ES-I3 (cell line): ENCODE data around the gene TRDN.
"Not testable (repeated sequence)": the region's sequence is repeated elsewhere in the genome, so short reads cannot be mapped to it uniquely, and the experiment has no call there.

ENCODE experiments used
- H3K36me3 ChIP-seq: 2 replicates; pipeline ENCODE4 v1.6.1; 2013; ENCODE audit warnings: mild to moderate bottlenecking, low read length, control low read depth, moderate library complexity; ENCODE audit not compliant: insufficient read depth
- H3K4me1 ChIP-seq: 2 replicates; pipeline ENCODE4 v1.6.1; 2013; ENCODE audit warnings: mild to moderate bottlenecking, control low read depth, low read length; ENCODE audit not compliant: insufficient read depth
- H3K9ac ChIP-seq: 2 replicates; pipeline ENCODE4 v1.6.1; 2013; ENCODE audit warnings: low read depth, mild to moderate bottlenecking, low read length, moderate library complexity
- H3K9me3 ChIP-seq: 2 replicates; pipeline ENCODE4 v1.6.1; 2013; ENCODE audit warnings: mild to moderate bottlenecking, low read length, moderate library complexity; ENCODE audit not compliant: control insufficient read depth, insufficient read depth

The TRDN gene

GRCh38 chr6:123333000-123333756, 303.6 kb downstream of the TRDN start:
- no peaks in the 10 kb centered on the region for H3K4me1 ChIP-seq

DNA sequence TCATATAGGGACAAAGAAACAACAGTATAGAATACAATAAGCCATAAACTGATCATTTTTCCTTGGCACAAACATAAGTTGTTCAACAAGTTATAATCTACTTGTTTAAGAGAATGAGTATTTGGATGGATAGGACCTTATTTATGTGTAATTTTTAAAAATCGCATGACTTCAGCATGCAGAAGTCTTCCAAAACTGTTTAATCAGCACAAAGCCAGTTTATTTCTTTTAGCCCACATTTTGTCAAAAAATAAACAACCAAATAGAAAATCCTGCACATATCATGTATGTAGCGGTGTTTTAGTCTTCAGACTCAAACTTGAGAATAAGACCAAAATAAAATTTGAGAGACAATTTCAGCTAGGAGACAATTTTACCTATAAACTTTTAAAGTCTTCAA, 304.7 kb downstream of the TRDN start:
- Histone ChIP-seq H3K4me1 (no peaks in the 10 kb centered on the region), H3K9ac (no peak overlapping the region), H3K36me3 (no peaks in the 10 kb centered on the region), H3K9me3 (no peaks in the 10 kb centered on the region)

More at GRCh38 chr6:123333000-123333756, 303.6 kb downstream of the TRDN start:
- no peaks in the 10 kb centered on the region for H3K9me3 ChIP-seq
- H3K36me3 ChIP-seq: no peaks in the 10 kb centered on the region
- no peak overlapping the region for H3K9ac ChIP-seq

- H3K4me1 ChIP-seq: no peaks in the 10 kb centered on the region
- no peak overlapping the region for H3K9ac ChIP-seq
- H3K36me3 ChIP-seq: no peaks in the 10 kb centered on the region
- no peaks in the 10 kb centered on the region for H3K9me3 ChIP-seq
Measured at GRCh38 chr6:123329337-123329736, 307.4 kb downstream of the TRDN start.

GRCh38 chr6:123323452-123324329, 313.1 kb downstream of the TRDN start:
- H3K9me3 ChIP-seq: no peaks in the 10 kb centered on the region
- H3K4me1 ChIP-seq: no peaks in the 10 kb centered on the region
- no peaks in the 10 kb centered on the region for H3K36me3 ChIP-seq
- no peak overlapping the region for H3K9ac ChIP-seq

DNA sequence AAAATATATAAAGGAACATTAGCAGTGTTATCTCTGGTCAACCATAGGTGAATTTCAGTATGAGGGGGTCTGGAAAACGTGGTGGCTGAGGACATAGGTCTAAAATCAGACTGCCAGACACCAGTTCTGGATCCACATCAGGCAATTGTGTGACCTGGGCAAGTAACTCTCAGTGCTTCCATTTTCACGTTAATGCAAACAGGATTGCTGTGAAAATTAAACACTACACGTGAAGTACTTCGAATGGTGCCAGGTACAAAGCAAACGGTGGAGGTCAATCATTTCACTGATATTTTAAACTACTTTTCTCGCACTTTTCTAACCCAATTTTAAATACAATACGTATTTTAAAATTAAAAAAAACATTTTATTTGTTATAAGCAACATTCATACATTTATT, 315.7 kb downstream of the TRDN start:
- no peak overlapping the region for H3K9ac ChIP-seq
- H3K4me1 ChIP-seq: no peaks in the 10 kb centered on the region
- no peaks in the 10 kb centered on the region for H3K9me3 ChIP-seq
- no peaks in the 10 kb centered on the region for H3K36me3 ChIP-seq

- Histone ChIP-seq H3K36me3 (no peaks in the 10 kb centered on the region), H3K9ac (no peak overlapping the region), H3K4me1 (no peaks in the 10 kb centered on the region), H3K9me3 (no peaks in the 10 kb centered on the region)
Measured at GRCh38 chr6:123316733-123317323, 319.9 kb downstream of the TRDN start.

DNA sequence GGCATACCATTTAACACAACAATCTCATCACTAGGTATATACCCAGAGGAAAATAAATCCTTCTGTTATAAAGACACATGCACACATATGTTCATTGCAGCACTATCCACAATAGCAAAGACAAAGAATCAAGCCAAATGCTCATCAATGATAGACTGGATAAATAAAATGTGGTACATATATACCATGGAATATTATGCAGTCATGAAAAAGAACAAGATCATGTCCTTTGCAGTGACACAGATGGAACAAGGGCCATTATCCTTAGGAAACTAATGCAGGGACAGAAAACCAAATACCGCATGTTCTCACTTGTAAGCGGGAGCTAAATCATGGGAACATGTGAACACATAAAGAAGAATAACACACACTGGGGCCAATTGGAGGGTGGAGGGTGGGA, 322.3 kb downstream of the TRDN start:
- not testable (repeated sequence) for H3K9me3 ChIP-seq, H3K9ac ChIP-seq

DNA sequence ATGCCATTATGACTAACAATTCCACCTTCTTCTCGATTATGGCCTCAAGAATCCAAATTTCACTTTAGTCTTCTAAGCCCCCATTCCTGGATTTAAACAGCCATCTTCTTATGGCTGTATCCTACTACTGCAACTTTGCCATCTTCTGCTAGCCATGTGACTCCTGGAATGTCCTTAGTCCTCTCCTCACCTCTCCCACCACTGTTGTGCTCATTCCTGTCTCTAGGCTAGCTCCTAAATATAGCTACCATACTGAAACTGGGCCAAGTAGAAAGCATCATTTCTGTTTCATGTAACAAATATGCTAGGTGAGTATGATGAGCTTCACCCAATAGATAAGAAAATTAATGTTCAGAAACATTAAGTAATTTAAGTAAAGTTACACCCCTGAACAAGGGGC, 327.6 kb downstream of the TRDN start:
- Histone ChIP-seq H3K36me3 (no peaks in the 10 kb centered on the region), H3K9me3 (no peaks in the 10 kb centered on the region), H3K9ac (no peak overlapping the region), H3K4me1 (no peaks in the 10 kb centered on the region)

More for the DNA sequence above, 322.3 kb downstream of the TRDN start:
- H3K36me3 ChIP-seq, H3K4me1 ChIP-seq: not testable (repeated sequence)

DNA sequence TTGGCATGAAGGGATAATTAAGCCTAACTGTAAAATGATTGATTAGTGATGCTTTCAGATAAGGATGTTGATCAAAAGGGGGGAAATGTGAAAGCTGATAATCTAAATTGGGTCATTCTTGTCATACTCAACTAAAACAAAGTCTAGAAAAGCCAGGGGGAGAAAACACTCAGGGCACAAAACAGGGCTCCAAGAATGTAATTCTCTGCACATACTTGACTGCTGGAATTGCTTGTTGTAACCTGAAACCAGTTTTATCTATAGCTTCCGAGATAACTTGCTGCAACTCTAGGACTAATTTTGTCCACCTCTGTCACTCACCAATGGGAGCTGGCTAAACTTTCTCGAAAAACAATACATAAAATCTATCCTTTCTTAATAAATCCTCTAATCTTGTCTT, 330.4 kb downstream of the TRDN start:
- Histone ChIP-seq H3K36me3 (no peaks in the 10 kb centered on the region), H3K4me1 (no peaks in the 10 kb centered on the region), H3K9me3 (no peaks in the 10 kb centered on the region), H3K9ac (no peak overlapping the region)

DNA sequence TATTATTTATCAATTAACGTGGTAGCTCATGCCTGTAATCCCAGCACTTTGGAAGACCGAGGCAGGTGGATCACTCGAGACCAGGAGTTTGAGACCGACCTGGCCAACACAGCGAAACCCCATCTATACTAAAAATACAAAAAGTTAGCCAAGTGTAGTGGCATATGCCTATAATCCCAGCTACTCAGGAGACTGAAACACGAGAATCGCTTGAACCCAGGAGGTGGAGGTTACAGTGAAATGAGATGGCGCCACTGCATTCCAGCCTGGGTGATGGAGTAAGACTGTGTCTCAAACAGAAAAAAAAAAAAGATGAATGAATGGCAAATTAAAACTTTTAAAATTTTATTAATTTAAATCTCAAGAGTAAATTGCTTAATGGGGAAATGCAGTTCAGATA, 341.1 kb downstream of the TRDN start:
- Histone ChIP-seq H3K4me1 (no peaks in the 10 kb centered on the region), H3K9ac (no peak overlapping the region), H3K9me3 (no peaks in the 10 kb centered on the region), H3K36me3 (no peaks in the 10 kb centered on the region)

GRCh38 chr6:123295181-123295580, 341.6 kb downstream of the TRDN start:
- Histone ChIP-seq H3K4me1 (no peaks in the 10 kb centered on the region), H3K9me3 (no peaks in the 10 kb centered on the region), H3K9ac (no peak overlapping the region), H3K36me3 (no peaks in the 10 kb centered on the region)

DNA sequence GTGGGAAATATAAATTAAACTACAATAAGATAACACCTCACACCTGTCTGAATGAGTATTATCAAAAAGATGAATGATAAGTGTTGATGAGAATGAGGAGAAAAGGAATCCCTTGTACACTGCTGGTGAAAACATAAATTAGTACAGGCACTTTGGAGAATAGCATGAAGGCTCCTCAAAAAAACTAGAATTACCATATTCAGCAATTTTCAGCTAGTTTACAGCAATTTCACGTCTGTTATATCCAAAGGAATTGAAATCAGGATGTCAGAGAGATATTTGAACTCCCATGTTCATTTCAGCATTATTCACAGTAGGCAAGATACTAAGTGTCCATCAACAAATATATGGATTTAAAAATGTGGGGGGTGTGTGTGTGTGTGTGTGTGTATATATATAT, 348.1 kb downstream of the TRDN start:
- Histone ChIP-seq H3K9me3 (no peaks in the 10 kb centered on the region), H3K9ac (no peak overlapping the region), H3K36me3 (no peaks in the 10 kb centered on the region)

GRCh38 chr6:123276546-123276980, 360.2 kb downstream of the TRDN start:
- Histone ChIP-seq H3K9me3 (no peaks in the 10 kb centered on the region), H3K9ac (no peak overlapping the region)

More for the DNA sequence above, 348.1 kb downstream of the TRDN start:
- no peaks in the 10 kb centered on the region for H3K4me1 ChIP-seq

DNA sequence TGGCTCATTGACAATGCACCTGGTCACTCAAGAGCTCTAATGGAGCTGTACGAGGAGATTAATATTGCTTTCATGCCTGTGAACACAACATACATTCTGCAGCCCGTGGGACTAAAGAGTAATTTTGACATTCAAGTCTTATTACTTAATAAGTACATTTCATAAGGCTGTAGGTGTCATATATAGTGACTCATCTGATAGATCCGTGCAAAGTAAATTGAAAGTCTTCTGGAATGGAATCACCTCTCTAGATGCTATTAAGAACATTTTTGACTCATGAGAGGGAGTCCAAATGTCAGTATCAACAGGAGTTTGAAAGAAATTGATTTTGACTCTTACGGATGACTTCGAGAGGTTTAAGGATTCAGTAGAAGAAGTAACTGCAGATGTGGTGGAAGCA, 372.8 kb downstream of the TRDN start:
- H3K36me3 ChIP-seq: no peaks in the 10 kb centered on the region
- no peak overlapping the region for H3K9ac ChIP-seq
- no peaks in the 10 kb centered on the region for H3K9me3 ChIP-seq
- no peaks in the 10 kb centered on the region for H3K4me1 ChIP-seq

More at GRCh38 chr6:123276546-123276980, 360.2 kb downstream of the TRDN start:
- Histone ChIP-seq H3K36me3 (no peaks in the 10 kb centered on the region), H3K4me1 (no peaks in the 10 kb centered on the region; the same call in 1 of the 2 replicates)
